Hepatocyte (in vitro differentiated cells): ENCODE data around the gene WHRN.

Source experiments
- EZH2 ChIP-seq: fragments of 200-600 bp; sonication (generic); IDR thresholded peaks from 2 replicates; pipeline ENCODE4 v1.6.1; 2016; ENCODE audit warnings: antibody characterized with exemption, mild to moderate bottlenecking, borderline replicate concordance
- TF ChIP-seq, protein P1 (sequence below): fragments of 200-600 bp; sonication (generic); IDR thresholded peaks from 2 replicates; pipeline ENCODE4 v1.5.1; 2016; ENCODE audit warnings: antibody characterized with exemption, mild to moderate bottlenecking; ENCODE audit not compliant: poor library complexity

DNA sequence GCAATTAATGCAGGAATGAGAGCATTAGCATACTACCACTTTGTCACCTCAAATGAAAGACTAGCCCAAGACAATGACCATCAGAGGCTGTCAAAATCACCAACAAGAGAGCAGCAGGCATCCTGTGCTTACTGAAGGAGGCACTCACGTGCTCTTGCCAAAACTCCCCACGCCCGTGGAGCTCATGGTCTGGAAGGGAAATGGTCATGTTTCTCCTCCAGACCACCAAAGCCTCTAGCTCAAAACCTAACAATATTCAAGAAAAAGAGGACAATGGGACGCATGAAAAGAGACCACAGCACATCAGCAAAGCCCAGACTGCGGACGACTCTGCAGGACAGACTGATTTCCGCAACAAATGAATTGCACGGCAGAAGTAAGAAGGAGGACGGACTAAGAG is 130.3 kb downstream of the WHRN start:
- TF ChIP-seq EZH2 = no peak
- TF ChIP-seq, protein P1, sequence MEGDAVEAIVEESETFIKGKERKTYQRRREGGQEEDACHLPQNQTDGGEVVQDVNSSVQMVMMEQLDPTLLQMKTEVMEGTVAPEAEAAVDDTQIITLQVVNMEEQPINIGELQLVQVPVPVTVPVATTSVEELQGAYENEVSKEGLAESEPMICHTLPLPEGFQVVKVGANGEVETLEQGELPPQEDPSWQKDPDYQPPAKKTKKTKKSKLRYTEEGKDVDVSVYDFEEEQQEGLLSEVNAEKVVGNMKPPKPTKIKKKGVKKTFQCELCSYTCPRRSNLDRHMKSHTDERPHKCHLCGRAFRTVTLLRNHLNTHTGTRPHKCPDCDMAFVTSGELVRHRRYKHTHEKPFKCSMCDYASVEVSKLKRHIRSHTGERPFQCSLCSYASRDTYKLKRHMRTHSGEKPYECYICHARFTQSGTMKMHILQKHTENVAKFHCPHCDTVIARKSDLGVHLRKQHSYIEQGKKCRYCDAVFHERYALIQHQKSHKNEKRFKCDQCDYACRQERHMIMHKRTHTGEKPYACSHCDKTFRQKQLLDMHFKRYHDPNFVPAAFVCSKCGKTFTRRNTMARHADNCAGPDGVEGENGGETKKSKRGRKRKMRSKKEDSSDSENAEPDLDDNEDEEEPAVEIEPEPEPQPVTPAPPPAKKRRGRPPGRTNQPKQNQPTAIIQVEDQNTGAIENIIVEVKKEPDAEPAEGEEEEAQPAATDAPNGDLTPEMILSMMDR = no peak
